H9 (cell line): Measurements from ENCODE around the gene DPYSL3. TPM values are rescaled to one million over a fixed set of nuclear protein-coding genes. Genes with fewer than 3 reads are reported as not detected.
A peak's percentile ranks its signal among the peaks of the same experiment; 100 is the strongest.

ENCODE experiments used
- DNase-seq: peaks from one replicate; pipeline ENCODE4 v3.0.0-alpha.2; 2017
- H2AFZ ChIP-seq: one replicate; pipeline ENCODE4 v1.6.1; 2013; ENCODE audit warnings: mild to moderate bottlenecking, low read length, control low read depth, moderate library complexity
- H2AK5ac ChIP-seq: 2 replicates; pipeline ENCODE4 v1.6.1; 2013; ENCODE audit warnings: low read length, control low read depth, mixed read lengths; ENCODE audit not compliant: insufficient read length
- H2BK120ac ChIP-seq: one replicate; pipeline ENCODE4 v1.6.1; 2013; ENCODE audit warnings: low read depth, mild to moderate bottlenecking, low read length, control low read depth, inconsistent platforms; ENCODE audit not compliant: poor library complexity, severe bottlenecking
- H2BK12ac ChIP-seq: 2 replicates; pipeline ENCODE4 v1.6.1; 2013; ENCODE audit warnings: low read length, control low read depth, mixed read lengths, low read depth; ENCODE audit not compliant: insufficient read length
- H2BK15ac ChIP-seq: 2 replicates; pipeline ENCODE4 v1.6.1; 2013; ENCODE audit warnings: low read depth, low read length, control low read depth
- H2BK20ac ChIP-seq: one replicate; pipeline ENCODE4 v1.6.1; 2013; ENCODE audit warnings: low read depth, mild to moderate bottlenecking, low read length, control low read depth, inconsistent platforms; ENCODE audit not compliant: poor library complexity, severe bottlenecking
- H2BK5ac ChIP-seq: 2 replicates; pipeline ENCODE4 v1.6.1; 2013; ENCODE audit warnings: low read length, control low read depth, mixed read lengths; ENCODE audit not compliant: insufficient read length
- H3K14ac ChIP-seq: 2 replicates; pipeline ENCODE4 v1.6.1; 2013; ENCODE audit warnings: low read length, control low read depth; ENCODE audit not compliant: insufficient read depth
- H3K18ac ChIP-seq: 2 replicates; pipeline ENCODE4 v1.6.1; 2013; ENCODE audit warnings: low read depth, mild to moderate bottlenecking, mixed read lengths, low read length, control low read depth; ENCODE audit not compliant: insufficient read length
- H3K23ac ChIP-seq: 2 replicates; pipeline ENCODE4 v1.6.1; 2013; ENCODE audit warnings: low read length, control low read depth, mixed read lengths, low read depth; ENCODE audit not compliant: insufficient read length
- H3K23me2 ChIP-seq: 2 replicates; pipeline ENCODE4 v1.6.1; 2013; ENCODE audit warnings: low read depth, mild to moderate bottlenecking, mixed read lengths, low read length, control low read depth; ENCODE audit not compliant: insufficient read length, poor library complexity, severe bottlenecking
- H3K27ac ChIP-seq: 2 replicates; pipeline ENCODE4 v1.5.1; 2013; ENCODE audit warnings: low read length, control low read depth, mixed read lengths, low read depth; ENCODE audit not compliant: insufficient read length
- H3K27me3 ChIP-seq: 2 replicates; pipeline ENCODE4 v1.6.1; 2013; ENCODE audit warnings: low read length, control low read depth, inconsistent platforms; ENCODE audit not compliant: insufficient read depth
- H3K4ac ChIP-seq: 2 replicates; pipeline ENCODE4 v1.6.1; 2013; ENCODE audit warnings: low read depth, mild to moderate bottlenecking, control low read depth, inconsistent platforms, low read length, moderate library complexity
- H3K4me1 ChIP-seq: 2 replicates; pipeline ENCODE4 v1.6.1; 2013; ENCODE audit warnings: low read length, control low read depth, inconsistent platforms; ENCODE audit not compliant: insufficient read depth
- H3K4me2 ChIP-seq: 2 replicates; pipeline ENCODE4 v1.6.1; 2013; ENCODE audit warnings: low read length, control low read depth, mixed read lengths; ENCODE audit not compliant: insufficient read length, insufficient read depth
- H3K56ac ChIP-seq: 2 replicates; pipeline ENCODE4 v1.6.1; 2013; ENCODE audit warnings: low read depth, mild to moderate bottlenecking, mixed read lengths, low read length, control low read depth; ENCODE audit not compliant: insufficient read length
- H3K79me1 ChIP-seq: 2 replicates; pipeline ENCODE4 v1.6.1; 2013; ENCODE audit warnings: low read depth, mild to moderate bottlenecking, moderate library complexity, low read length, control low read depth, inconsistent platforms; ENCODE audit not compliant: insufficient read depth, poor library complexity, severe bottlenecking
- H3K79me2 ChIP-seq: 2 replicates; pipeline ENCODE4 v1.6.1; 2013; ENCODE audit warnings: low read length, control low read depth, inconsistent platforms; ENCODE audit not compliant: insufficient read depth
- H3K9ac ChIP-seq: 2 replicates; pipeline ENCODE4 v1.6.1; 2013; ENCODE audit warnings: low read length, control low read depth, mixed read lengths; ENCODE audit not compliant: insufficient read length; ENCODE audit errors: extremely low read depth
- H3K9me3 ChIP-seq: one replicate; pipeline ENCODE4 v1.6.1; 2013; ENCODE audit warnings: low read depth, low read length, inconsistent platforms; ENCODE audit not compliant: control insufficient read depth
- H3T11ph ChIP-seq: one replicate; pipeline ENCODE4 v1.6.1; 2013; ENCODE audit warnings: mild to moderate bottlenecking, low read length, control low read depth, inconsistent platforms
- H4K20me1 ChIP-seq: one replicate; pipeline ENCODE4 v1.6.1; 2013; ENCODE audit not compliant: control insufficient read depth, insufficient read length, insufficient read depth
- H4K5ac ChIP-seq: 2 replicates; pipeline ENCODE4 v1.6.1; 2013; ENCODE audit warnings: low read depth, mild to moderate bottlenecking, mixed read lengths, low read length, control low read depth; ENCODE audit not compliant: insufficient read length
- H4K8ac ChIP-seq: replicated peaks from 2 replicates; pipeline ENCODE4 v1.6.1; 2013; ENCODE audit warnings: low read length, control low read depth, mixed read lengths, low read depth; ENCODE audit not compliant: insufficient read length
- H4K91ac ChIP-seq: 2 replicates; pipeline ENCODE4 v1.6.1; 2013; ENCODE audit warnings: low read depth, mild to moderate bottlenecking, moderate library complexity, mixed read lengths, low read length, control low read depth; ENCODE audit not compliant: insufficient read length
- H3K27ac Mint-ChIP-seq, 3 experiments: 2 replicates in 2 of 3; 3 replicates in 1 of 3; pipeline ENCODE4 v1.8.0; 2020 to 2021; ENCODE audit warnings: mixed read lengths in 3 of 3, mild to moderate bottlenecking in 1 of 3, moderate library complexity in 1 of 3
- H3K27me3 Mint-ChIP-seq: 2 replicates; pipeline ENCODE4 v1.8.0; 2021; ENCODE audit warnings: low read depth, mild to moderate bottlenecking, moderate library complexity, mixed read lengths
- H3K36me3 Mint-ChIP-seq, 3 experiments: 2 replicates in 2 of 3; 3 replicates in 1 of 3; pipeline ENCODE4 v1.8.0; 2020 to 2021; ENCODE audit warnings: low read depth in 3 of 3, mixed read lengths in 3 of 3; ENCODE audit not compliant: insufficient read depth in 1 of 3
- H3K4me1 Mint-ChIP-seq, 2 experiments: 2 replicates each; pipeline ENCODE4 v1.8.0; 2020; ENCODE audit warnings: mixed read lengths in 2 of 2
- H3K4me3 Mint-ChIP-seq, 2 experiments: 2 replicates in 1 of 2; 3 replicates in 1 of 2; pipeline ENCODE4 v1.8.0; 2020 to 2021; ENCODE audit warnings: mild to moderate bottlenecking in 2 of 2, mixed read lengths in 2 of 2, moderate library complexity in 1 of 2
- H3K9me3 Mint-ChIP-seq, 2 experiments: 2 replicates in 1 of 2; 3 replicates in 1 of 2; pipeline ENCODE4 v1.8.0; 2020; ENCODE audit warnings: mild to moderate bottlenecking in 2 of 2, mixed read lengths in 2 of 2, moderate library complexity in 1 of 2
- CTCF ChIP-seq: fragments of 200-600 bp; sonication (generic); conservative IDR thresholded peaks from 3 replicates; pipeline ENCODE4 v1.8.0; 2021; ENCODE audit warnings: antibody characterized with exemption, mild to moderate bottlenecking
- whole genome bisulfite sequencing: extraction: QIAGEN DNeasy Blood & Tissue Kit; methylation state at CpG from one replicate; pipeline ENCODE4 v1.1.7; 2013; ENCODE audit warnings: missing lambda C conversion rate, low lambda C conversion rate, mixed read lengths; ENCODE audit not compliant: insufficient read length; ENCODE audit errors: extremely low coverage; 5-methylcytosine and 5-hydroxymethylcytosine counted together
- total RNA-seq: library from RNA; stranded (reverse); gene quantifications from 2 replicates; pipeline ENCODE4 v1.2.1, GENCODE V29; 2021

Gene DPYSL3
- total RNA-seq, 1 experiment from 2014 or later: 515 TPM

- Histone ChIP-seq H2AFZ (no peak overlapping the region), H2BK120ac (no peak overlapping the region), H3K18ac (no peak overlapping the region), H3K14ac (no peak overlapping the region), H3K27me3 (no peaks in the 10 kb centered on the region), H2AK5ac (no peak overlapping the region), H4K5ac (no peak overlapping the region), H2BK15ac (no peak overlapping the region), H3K4ac (no peak overlapping the region), H2BK12ac (no peak overlapping the region), H3K79me2 (peaks cover 2% of the 10 kb centered on the region; the same call in 1 of the 2 replicates), H3K23me2 (no peaks in the 10 kb centered on the region), H3K79me1 (peaks cover 3% of the 10 kb centered on the region), H3K4me2 (peak overlapping the region; percentile 14), H4K20me1 (no peaks in the 10 kb centered on the region), H3K4me1 (peaks cover 30% of the 10 kb centered on the region), H4K91ac (no peak overlapping the region), H3K27ac (peak overlapping the region; percentile 66), H3K9me3 (no peaks in the 10 kb centered on the region), H2BK5ac (no peak overlapping the region), H3K23ac (no peak overlapping the region), H3T11ph (no peak overlapping the region), H3K56ac (no peak overlapping the region), H2BK20ac (no peak overlapping the region), H4K8ac (no peak overlapping the region), H3K9ac (no peak overlapping the region)
- Mint-ChIP-seq H3K36me3 (peaks cover 2 to 11% (median 5%) of the 10 kb centered on the region in 3 experiments; a peak in 5 of 7 replicates), H3K9me3 (no peaks in the 10 kb centered on the region), H3K4me3 (no peak overlapping the region), H3K27me3 (no peaks in the 10 kb centered on the region), H3K27ac (peak overlapping the region; percentile 35 to 97 (median 73)), H3K4me1 (peaks cover 70 to 73% of the 10 kb centered on the region in 2 experiments)
- no peak for TF ChIP-seq CTCF
- no peak for DNase-seq
- no CpG with 5 or more reads among the region's 4 CpGs for whole genome bisulfite sequencing
Observed at GRCh38 chr5:147487031-147487750, 22.7 kb downstream of the DPYSL3 start.
